H9 (cell line): ENCODE data around the gene GALNT9. TPM values are rescaled to one million over a fixed set of nuclear protein-coding genes. Genes with fewer than 3 reads are reported as not detected.

Experiments used
- DNase-seq: peaks from one replicate; pipeline ENCODE4 v3.0.0-alpha.2; 2017
- H2AFZ ChIP-seq: one replicate; pipeline ENCODE4 v1.6.1; 2013; ENCODE audit warnings: mild to moderate bottlenecking, low read length, control low read depth, moderate library complexity
- H2AK5ac ChIP-seq: 2 replicates; pipeline ENCODE4 v1.6.1; 2013; ENCODE audit warnings: low read length, control low read depth, mixed read lengths; ENCODE audit not compliant: insufficient read length
- H2BK120ac ChIP-seq: one replicate; pipeline ENCODE4 v1.6.1; 2013; ENCODE audit warnings: low read depth, mild to moderate bottlenecking, low read length, control low read depth, inconsistent platforms; ENCODE audit not compliant: poor library complexity, severe bottlenecking
- H2BK12ac ChIP-seq: 2 replicates; pipeline ENCODE4 v1.6.1; 2013; ENCODE audit warnings: low read length, control low read depth, mixed read lengths, low read depth; ENCODE audit not compliant: insufficient read length
- H2BK15ac ChIP-seq: 2 replicates; pipeline ENCODE4 v1.6.1; 2013; ENCODE audit warnings: low read depth, low read length, control low read depth
- H2BK20ac ChIP-seq: one replicate; pipeline ENCODE4 v1.6.1; 2013; ENCODE audit warnings: low read depth, mild to moderate bottlenecking, low read length, control low read depth, inconsistent platforms; ENCODE audit not compliant: poor library complexity, severe bottlenecking
- H2BK5ac ChIP-seq: 2 replicates; pipeline ENCODE4 v1.6.1; 2013; ENCODE audit warnings: low read length, control low read depth, mixed read lengths; ENCODE audit not compliant: insufficient read length
- H3K14ac ChIP-seq: 2 replicates; pipeline ENCODE4 v1.6.1; 2013; ENCODE audit warnings: low read length, control low read depth; ENCODE audit not compliant: insufficient read depth
- H3K18ac ChIP-seq: 2 replicates; pipeline ENCODE4 v1.6.1; 2013; ENCODE audit warnings: low read depth, mild to moderate bottlenecking, mixed read lengths, low read length, control low read depth; ENCODE audit not compliant: insufficient read length
- H3K23ac ChIP-seq: 2 replicates; pipeline ENCODE4 v1.6.1; 2013; ENCODE audit warnings: low read length, control low read depth, mixed read lengths, low read depth; ENCODE audit not compliant: insufficient read length
- H3K23me2 ChIP-seq: 2 replicates; pipeline ENCODE4 v1.6.1; 2013; ENCODE audit warnings: low read depth, mild to moderate bottlenecking, mixed read lengths, low read length, control low read depth; ENCODE audit not compliant: insufficient read length, poor library complexity, severe bottlenecking
- H3K27ac ChIP-seq: 2 replicates; pipeline ENCODE4 v1.5.1; 2013; ENCODE audit warnings: low read length, control low read depth, mixed read lengths, low read depth; ENCODE audit not compliant: insufficient read length
- H3K27me3 ChIP-seq: 2 replicates; pipeline ENCODE4 v1.6.1; 2013; ENCODE audit warnings: low read length, control low read depth, inconsistent platforms; ENCODE audit not compliant: insufficient read depth
- H3K4ac ChIP-seq: 2 replicates; pipeline ENCODE4 v1.6.1; 2013; ENCODE audit warnings: low read depth, mild to moderate bottlenecking, control low read depth, inconsistent platforms, low read length, moderate library complexity
- H3K4me1 ChIP-seq: 2 replicates; pipeline ENCODE4 v1.6.1; 2013; ENCODE audit warnings: low read length, control low read depth, inconsistent platforms; ENCODE audit not compliant: insufficient read depth
- H3K4me2 ChIP-seq: 2 replicates; pipeline ENCODE4 v1.6.1; 2013; ENCODE audit warnings: low read length, control low read depth, mixed read lengths; ENCODE audit not compliant: insufficient read length, insufficient read depth
- H3K56ac ChIP-seq: 2 replicates; pipeline ENCODE4 v1.6.1; 2013; ENCODE audit warnings: low read depth, mild to moderate bottlenecking, mixed read lengths, low read length, control low read depth; ENCODE audit not compliant: insufficient read length
- H3K79me1 ChIP-seq: 2 replicates; pipeline ENCODE4 v1.6.1; 2013; ENCODE audit warnings: low read depth, mild to moderate bottlenecking, moderate library complexity, low read length, control low read depth, inconsistent platforms; ENCODE audit not compliant: insufficient read depth, poor library complexity, severe bottlenecking
- H3K79me2 ChIP-seq: 2 replicates; pipeline ENCODE4 v1.6.1; 2013; ENCODE audit warnings: low read length, control low read depth, inconsistent platforms; ENCODE audit not compliant: insufficient read depth
- H3K9ac ChIP-seq: 2 replicates; pipeline ENCODE4 v1.6.1; 2013; ENCODE audit warnings: low read length, control low read depth, mixed read lengths; ENCODE audit not compliant: insufficient read length; ENCODE audit errors: extremely low read depth
- H3K9me3 ChIP-seq: one replicate; pipeline ENCODE4 v1.6.1; 2013; ENCODE audit warnings: low read depth, low read length, inconsistent platforms; ENCODE audit not compliant: control insufficient read depth
- H3T11ph ChIP-seq: one replicate; pipeline ENCODE4 v1.6.1; 2013; ENCODE audit warnings: mild to moderate bottlenecking, low read length, control low read depth, inconsistent platforms
- H4K20me1 ChIP-seq: one replicate; pipeline ENCODE4 v1.6.1; 2013; ENCODE audit not compliant: control insufficient read depth, insufficient read length, insufficient read depth
- H4K5ac ChIP-seq: 2 replicates; pipeline ENCODE4 v1.6.1; 2013; ENCODE audit warnings: low read depth, mild to moderate bottlenecking, mixed read lengths, low read length, control low read depth; ENCODE audit not compliant: insufficient read length
- H4K8ac ChIP-seq: replicated peaks from 2 replicates; pipeline ENCODE4 v1.6.1; 2013; ENCODE audit warnings: low read length, control low read depth, mixed read lengths, low read depth; ENCODE audit not compliant: insufficient read length
- H4K91ac ChIP-seq: 2 replicates; pipeline ENCODE4 v1.6.1; 2013; ENCODE audit warnings: low read depth, mild to moderate bottlenecking, moderate library complexity, mixed read lengths, low read length, control low read depth; ENCODE audit not compliant: insufficient read length
- H3K27ac Mint-ChIP-seq, 3 experiments: 2 replicates in 2 of 3; 3 replicates in 1 of 3; pipeline ENCODE4 v1.8.0; 2020 to 2021; ENCODE audit warnings: mixed read lengths in 3 of 3, mild to moderate bottlenecking in 1 of 3, moderate library complexity in 1 of 3
- H3K27me3 Mint-ChIP-seq: 2 replicates; pipeline ENCODE4 v1.8.0; 2021; ENCODE audit warnings: low read depth, mild to moderate bottlenecking, moderate library complexity, mixed read lengths
- H3K36me3 Mint-ChIP-seq, 3 experiments: 2 replicates in 2 of 3; 3 replicates in 1 of 3; pipeline ENCODE4 v1.8.0; 2020 to 2021; ENCODE audit warnings: low read depth in 3 of 3, mixed read lengths in 3 of 3; ENCODE audit not compliant: insufficient read depth in 1 of 3
- H3K4me1 Mint-ChIP-seq, 2 experiments: 2 replicates each; pipeline ENCODE4 v1.8.0; 2020; ENCODE audit warnings: mixed read lengths in 2 of 2
- H3K4me3 Mint-ChIP-seq, 2 experiments: 2 replicates in 1 of 2; 3 replicates in 1 of 2; pipeline ENCODE4 v1.8.0; 2020 to 2021; ENCODE audit warnings: mild to moderate bottlenecking in 2 of 2, mixed read lengths in 2 of 2, moderate library complexity in 1 of 2
- H3K9me3 Mint-ChIP-seq, 2 experiments: 2 replicates in 1 of 2; 3 replicates in 1 of 2; pipeline ENCODE4 v1.8.0; 2020; ENCODE audit warnings: mild to moderate bottlenecking in 2 of 2, mixed read lengths in 2 of 2, moderate library complexity in 1 of 2
- CTCF ChIP-seq: fragments of 200-600 bp; sonication (generic); conservative IDR thresholded peaks from 3 replicates; pipeline ENCODE4 v1.8.0; 2021; ENCODE audit warnings: antibody characterized with exemption, mild to moderate bottlenecking
- WGBS: extraction: QIAGEN DNeasy Blood & Tissue Kit; methylation state at CpG from one replicate; pipeline ENCODE4 v1.1.7; 2013; ENCODE audit warnings: missing lambda C conversion rate, low lambda C conversion rate, mixed read lengths; ENCODE audit not compliant: insufficient read length; ENCODE audit errors: extremely low coverage; 5-methylcytosine and 5-hydroxymethylcytosine counted together
- total RNA-seq: library from RNA; stranded (reverse); gene quantifications from 2 replicates; pipeline ENCODE4 v1.2.1, GENCODE V29; 2021

The GALNT9 gene
- total RNA-seq, 1 experiment from 2014 or later, result 0.35 TPM

GRCh38 chr12:132151766-132152410 lies 177.5 kb downstream of the GALNT9 start:
- no peak for DNase-seq
- H3K4me1 ChIP-seq, result no peaks in the 10 kb centered on the region
- no CpG with 5 or more reads among the region's 32 CpGs for WGBS
- no peak overlapping the region for H2BK12ac ChIP-seq
- no peaks in the 10 kb centered on the region for H3K27me3 ChIP-seq
- H4K20me1 ChIP-seq, result no peaks in the 10 kb centered on the region
- no peak overlapping the region for H3K4ac ChIP-seq
- H3K4me2 ChIP-seq, result no peak overlapping the region
- H4K91ac ChIP-seq, result no peak overlapping the region
- no peak overlapping the region for H2AFZ ChIP-seq
- no peak overlapping the region for H3K27ac Mint-ChIP-seq
- H2BK5ac ChIP-seq, result no peak overlapping the region
- no peak overlapping the region for H3K18ac ChIP-seq
- H3K79me1 ChIP-seq, result no peaks in the 10 kb centered on the region
- no peak overlapping the region for H2BK120ac ChIP-seq
- H4K8ac ChIP-seq, result no peak overlapping the region
- H3K9ac ChIP-seq, result no peak overlapping the region
- H3K9me3 Mint-ChIP-seq, result no peaks in the 10 kb centered on the region
- H4K5ac ChIP-seq, result no peak overlapping the region
- peaks cover 10% of the 10 kb centered on the region for H3K9me3 ChIP-seq
- H3K4me3 Mint-ChIP-seq, result no peak overlapping the region
- H3K79me2 ChIP-seq, result no peaks in the 10 kb centered on the region
- no peak overlapping the region for H2BK15ac ChIP-seq
- peaks cover 7 to 11% (median 9%) of the 10 kb centered on the region in 3 experiments for H3K36me3 Mint-ChIP-seq
- no peak overlapping the region for H3K23ac ChIP-seq
- no peak overlapping the region for H2BK20ac ChIP-seq
- H3K4me1 Mint-ChIP-seq, result no peaks in the 10 kb centered on the region
- H3K56ac ChIP-seq, result no peak overlapping the region
- no peak overlapping the region for H3K27ac ChIP-seq
- H3K23me2 ChIP-seq, result no peaks in the 10 kb centered on the region
- H3K27me3 Mint-ChIP-seq, result peaks cover 5% of the 10 kb centered on the region
- H2AK5ac ChIP-seq, result no peak overlapping the region
- TF ChIP-seq CTCF, result no peak
- H3T11ph ChIP-seq, result no peak overlapping the region
- H3K14ac ChIP-seq, result no peak overlapping the region
